ENCODE results near the gene MRPL55. TPM values are rescaled to one million over a fixed set of nuclear protein-coding genes. Genes with fewer than 3 reads are reported as not detected.

Gene MRPL55
- polyA plus RNA-seq, 3 donors = 99.8 to 277 (median 104) TPM

- no peak for TF ChIP-seq CTCF (IDR thresholded peaks at IDR 0.05)
- Mint-ChIP-seq H3K9me3 (peaks cover 0 to 5% (median 1%) of the 10 kb centered on the region in 7 donors), H3K27ac (peak overlapping the region; percentile 96 to 100 (median 99)), H3K36me3 (peaks cover 46 to 53% of the 10 kb centered on the region in 2 donors), H3K4me3 (peak overlapping the region; percentile 77 to 85), H3K4me1 (peaks cover 87% of the 10 kb centered on the region), H3K27me3 (ENCODE audit: low read depth in 3 of 3) (peaks cover 0 to 5% (median 1%) of the 10 kb centered on the region in 3 donors)
- no peak overlapping the region for H2AFZ ChIP-seq (ENCODE audit: insufficient read depth, low read depth, low read length, poor library complexity, severe bottlenecking)
- H3K9me3 ChIP-seq (replicated peaks in 1 of 2; ENCODE audit: control insufficient read depth in 1 of 2, insufficient read depth in 1 of 2, low read length in 2 of 2) = peaks cover 0 to 4% of the 10 kb centered on the region in 2 donors
- H3K27ac ChIP-seq (ENCODE audit: low read depth in 1 of 2, low read length in 2 of 2) = peak overlapping the region; percentile 94 to 95
- H3K4me1 ChIP-seq (ENCODE audit: control insufficient read depth in 1 of 2, insufficient read depth in 2 of 2, low read length in 2 of 2) = peaks cover 82 to 90% of the 10 kb centered on the region in 2 donors
- intact Hi-C loops (cut with micrococcal nuclease) = loop anchor here (2.0 kb wide), 2 partner anchors 14 to 16 kb away; partner anchors contain the start of gene C1orf35 (in 1 of the 2)
- peaks cover 2 to 26% of the 10 kb centered on the region in 2 donors for H3K36me3 ChIP-seq (replicated peaks in 1 of 2; ENCODE audit: control insufficient read depth in 1 of 2, insufficient read depth in 2 of 2, low read length in 2 of 2)
- DNase-seq = peak; percentile 85 to 93 (median 88)
- H3K79me2 ChIP-seq (ENCODE audit: insufficient read depth, low read length) = peaks cover 100% of the 10 kb centered on the region
- H4K20me1 ChIP-seq (ENCODE audit: insufficient read depth, low read length) = peaks cover 100% of the 10 kb centered on the region
- no peaks in the 10 kb centered on the region for H3K27me3 ChIP-seq (ENCODE audit: control insufficient read depth in 2 of 2, insufficient read depth in 2 of 2, low read length in 2 of 2)
- H3K4me3 ChIP-seq (replicated peaks in 1 of 3; ENCODE audit: low read depth in 2 of 3, low read length in 3 of 3) = peak overlapping the region in 1 of 3 experiments; percentile 64
- WGBS (ENCODE audit: insufficient coverage) = 59% methylated on average over 15 of the region's 21 CpGs
- H3K4me2 ChIP-seq (replicated peaks; ENCODE audit: extremely low read depth, low read length, poor library complexity, severe bottlenecking) = peak overlapping the region; percentile 71
- no peak overlapping the region for H3K9ac ChIP-seq (ENCODE audit: insufficient read depth, low read length, poor library complexity, severe bottlenecking)
Observed at GRCh38 chr1:228088586-228089498, 20.3 kb downstream of the MRPL55 start.

- H3K79me2 ChIP-seq (ENCODE audit: insufficient read depth, low read length) = peaks cover 100% of the 10 kb centered on the region
- Mint-ChIP-seq H3K4me1 (peaks cover 88% of the 10 kb centered on the region), H3K4me3 (peak overlapping the region; percentile 44 to 87), H3K36me3 (peaks cover 44 to 48% of the 10 kb centered on the region in 2 donors), H3K9me3 (peaks cover 0 to 3% (median 0%) of the 10 kb centered on the region in 7 donors), H3K27me3 (ENCODE audit: low read depth in 3 of 3) (peaks cover 0 to 5% (median 1%) of the 10 kb centered on the region in 3 donors), H3K27ac (peak overlapping the region; percentile 96 to 100 (median 99))
- H3K4me1 ChIP-seq (ENCODE audit: control insufficient read depth in 1 of 2, insufficient read depth in 2 of 2, low read length in 2 of 2) = peaks cover 86 to 89% of the 10 kb centered on the region in 2 donors
- peak overlapping the region; percentile 53 for H3K9ac ChIP-seq (ENCODE audit: insufficient read depth, low read length, poor library complexity, severe bottlenecking)
- H3K27me3 ChIP-seq (ENCODE audit: control insufficient read depth in 2 of 2, insufficient read depth in 2 of 2, low read length in 2 of 2) = no peaks in the 10 kb centered on the region
- peak overlapping the region; percentile 94 to 95 for H3K27ac ChIP-seq (ENCODE audit: low read depth in 1 of 2, low read length in 2 of 2)
- H3K9me3 ChIP-seq (replicated peaks in 1 of 2; ENCODE audit: control insufficient read depth in 1 of 2, insufficient read depth in 1 of 2, low read length in 2 of 2) = no peaks in the 10 kb centered on the region
- no peak for TF ChIP-seq CTCF (IDR thresholded peaks at IDR 0.05)
- 11% methylated on average over 6 of the region's 7 CpGs for WGBS (ENCODE audit: insufficient coverage)
- peak overlapping the region; percentile 71 for H3K4me2 ChIP-seq (replicated peaks; ENCODE audit: extremely low read depth, low read length, poor library complexity, severe bottlenecking)
- peak overlapping the region in 1 of 3 experiments; percentile 64 for H3K4me3 ChIP-seq (replicated peaks in 1 of 3; ENCODE audit: low read depth in 2 of 3, low read length in 3 of 3)
- peaks cover 2 to 19% of the 10 kb centered on the region in 2 donors for H3K36me3 ChIP-seq (replicated peaks in 1 of 2; ENCODE audit: control insufficient read depth in 1 of 2, insufficient read depth in 2 of 2, low read length in 2 of 2)
- H2AFZ ChIP-seq (ENCODE audit: insufficient read depth, low read depth, low read length, poor library complexity, severe bottlenecking) = no peak overlapping the region
- intact Hi-C loops (cut with micrococcal nuclease) = loop anchor here (2.0 kb wide), 2 partner anchors 15 to 17 kb away; partner anchors contain the start of gene C1orf35 (in 1 of the 2)
- peaks cover 99% of the 10 kb centered on the region for H4K20me1 ChIP-seq (ENCODE audit: insufficient read depth, low read length)
- peak; percentile 65 to 84 (median 72) for DNase-seq
Observed at GRCh38 chr1:228087771-228088251, 21.3 kb downstream of the MRPL55 start.

Data from CD14-positive monocyte (primary cell).